Stimulated activated CD8-positive, alpha-beta memory T cell treated with anti-CD3 and anti-CD28 coated beads, Interleukin-2, amount 100 ng/mL, for 48 hours (primary cell): ENCODE measurements around the gene TMEM178B.
"Not testable (repeated sequence)": the region's sequence is repeated elsewhere in the genome, so short reads cannot be mapped to it uniquely, and the experiment has no call there.

Source experiments
- DNase-seq, 2 donors: peaks; one replicate each; pipeline ENCODE4 v3.0.0-alpha.2; 2020; ENCODE audit warnings: low read depth in 2 of 2

Gene TMEM178B

GRCh38 chr7:141387521-141388217, 313.8 kb downstream of the TMEM178B start:
- DNase-seq, result no peak

GRCh38 chr7:141389140-141389796, 315.4 kb downstream of the TMEM178B start:
- DNase-seq, result no peak

GRCh38 chr7:141390339-141390738, 316.5 kb downstream of the TMEM178B start:
- DNase-seq, result no peak

GRCh38 chr7:141393056-141393455, 319.2 kb downstream of the TMEM178B start:
- no peak for DNase-seq

- no peak for DNase-seq
Measured at GRCh38 chr7:141397236-141398163, 323.6 kb downstream of the TMEM178B start.

GRCh38 chr7:141400356-141400755, 326.5 kb downstream of the TMEM178B start:
- DNase-seq, result no peak

GRCh38 chr7:141402277-141402996, 328.6 kb downstream of the TMEM178B start:
- DNase-seq, result no peak

GRCh38 chr7:141403846-141404245, 330.0 kb downstream of the TMEM178B start:
- not testable (repeated sequence) for DNase-seq

- DNase-seq, result no peak
Measured at GRCh38 chr7:141406347-141406746, 332.5 kb downstream of the TMEM178B start.

GRCh38 chr7:141407893-141408292, 334.0 kb downstream of the TMEM178B start:
- no peak for DNase-seq

GRCh38 chr7:141408440-141408839, 334.6 kb downstream of the TMEM178B start:
- DNase-seq, result no peak

- DNase-seq, result no peak
Measured at GRCh38 chr7:141409219-141409618, 335.4 kb downstream of the TMEM178B start.

- DNase-seq, result no peak
Measured at GRCh38 chr7:141409801-141410329, 336.0 kb downstream of the TMEM178B start.

- no peak for DNase-seq
Measured at GRCh38 chr7:141410353-141411000, 336.6 kb downstream of the TMEM178B start.

GRCh38 chr7:141411133-141411532, 337.3 kb downstream of the TMEM178B start:
- no peak for DNase-seq

GRCh38 chr7:141415999-141416398, 342.1 kb downstream of the TMEM178B start:
- DNase-seq, result no peak

- DNase-seq, result no peak
Measured at GRCh38 chr7:141416650-141417270, 342.9 kb downstream of the TMEM178B start.

- DNase-seq, result no peak
Measured at GRCh38 chr7:141417506-141417905, 343.6 kb downstream of the TMEM178B start.

GRCh38 chr7:141418066-141418465, 344.2 kb downstream of the TMEM178B start:
- DNase-seq, result no peak

- no peak for DNase-seq
Measured at GRCh38 chr7:141421306-141421705, 347.4 kb downstream of the TMEM178B start.
